H1 (cell line): ENCODE measurements around the gene COA4. TPM values are rescaled to one million over a fixed set of nuclear protein-coding genes. Genes with fewer than 3 reads are reported as not detected.

ENCODE experiments used
- CBX5 ChIP-seq: fragments of 300-800, 300-1000 bp; sonication (generic); IDR thresholded peaks from 2 replicates; pipeline ENCODE4 v1.7.1; 2016; ENCODE audit warnings: antibody characterized with exemption, low read length, low read depth
- CHD7 ChIP-seq: fragments of 300-600 bp; sonication (generic); IDR thresholded peaks from 2 replicates; pipeline ENCODE4 v1.7.1; 2012; ENCODE audit warnings: low read length, moderate library complexity, mild to moderate bottlenecking, inconsistent platforms; ENCODE audit not compliant: insufficient replicate concordance
- CTCF ChIP-seq, 3 experiments: IDR thresholded peaks; 1 replicate in 2 of 3; 2 replicates in 1 of 3; pipeline versions ENCODE4 v1.5.1 to v1.6.1; 2011; ENCODE audit warnings: low read length in 3 of 3, mild to moderate bottlenecking in 3 of 3, inconsistent platforms in 2 of 3, low read depth in 1 of 3, moderate library complexity in 1 of 3; ENCODE audit not compliant: insufficient read depth in 1 of 3; ENCODE audit errors: control extremely low read depth in 1 of 3
- NANOG ChIP-seq: IDR thresholded peaks from 2 replicates; pipeline ENCODE4 v1.6.1; 2011; ENCODE audit warnings: low read length, low read depth, mild to moderate bottlenecking, inconsistent platforms; ENCODE audit not compliant: insufficient read depth, poor library complexity, severe bottlenecking
- POLR2A ChIP-seq, 2 experiments: IDR thresholded peaks; 1 replicate in 1 of 2; 2 replicates in 1 of 2; pipeline ENCODE4 v1.6.1; 2011; ENCODE audit warnings: low read depth in 2 of 2, low read length in 2 of 2, mild to moderate bottlenecking in 2 of 2; ENCODE audit errors: control extremely low read depth in 1 of 2
- SIN3A ChIP-seq, 2 experiments: IDR thresholded peaks in 1 of 2; conservative IDR thresholded peaks in 1 of 2; 2 replicates each; pipeline ENCODE4 v1.6.1; 2011 to 2012; ENCODE audit warnings: low read length in 2 of 2, improper control_type of control experiment in 1 of 2, low read depth in 1 of 2, mild to moderate bottlenecking in 1 of 2
- TAF7 ChIP-seq: optimal IDR thresholded peaks from 2 replicates; pipeline ENCODE3; 2011; ENCODE audit warnings: low read depth, mild to moderate bottlenecking, inconsistent platforms, low read length, moderate library complexity, borderline replicate concordance
- polyA plus RNA-seq, 7 experiments: library from polyadenylated mRNA; depleted of rRNA in 3 of 7; stranded (reverse) in 5 of 7; unstranded in 2 of 7; fragments of >200 nt in 5 of 7; fragments of 200-250 nt in 2 of 7; gene quantifications; 1 replicate in 5 of 7; 2 replicates in 1 of 7; 4 replicates in 1 of 7; pipeline versions ENCODE4 v1.2.1 to v1.2.3, GENCODE V29; 2011 to 2013; ENCODE audit warnings: missing spikeins in 2 of 7, mixed read lengths in 2 of 7
- total RNA-seq: library from RNA; stranded (reverse); fragmentation: NEBNext Ultra II Directional; extraction: Animal tissue kit (Norgen Biotek cat#: 25700); gene quantifications from 2 replicates; pipeline ENCODE4 v1.2.1, GENCODE V29; 2021

COA4 gene
- total and polyA plus RNA-seq, 2 of the 8 experiments (the other 6 are each of a cell fraction or from before 2014, with no cell fraction given) = 177 to 380 TPM

- TF ChIP-seq CHD7 = no peak
- no peak for TF ChIP-seq NANOG
- TF ChIP-seq SIN3A (conservative IDR thresholded peaks at IDR 0.05 in 1 of 2, IDR thresholded peaks at IDR 0.05 in 1 of 2; ENCODE audit: low read depth in 1 of 2, low read length in 2 of 2) = no peak
- TF ChIP-seq CBX5 = no peak
- no peak for TF ChIP-seq TAF7
- TF ChIP-seq POLR2A (IDR thresholded peaks at IDR 0.05; ENCODE audit: control extremely low read depth in 1 of 2, low read depth in 2 of 2, low read length in 2 of 2) = no peak
- no peak for TF ChIP-seq CTCF (IDR thresholded peaks at IDR 0.05; ENCODE audit: control extremely low read depth in 1 of 3, insufficient read depth in 1 of 3, low read depth in 1 of 3, low read length in 3 of 3)
- TF ChIP-seq, all 59 proteins: peak for 0
Observed at GRCh38 chr11:73921180-73921579, 44.5 kb upstream of the COA4 start (continued).
